GM18520 (cell line): ENCODE results near the gene POLDIP2.

Experiments
- ATAC-seq: cut with Tn5 transposase; IDR thresholded peaks from one replicate; pipeline ENCODE4 v1.9.1; 2021; ENCODE audit not compliant: unreplicated experiment

The POLDIP2 gene

DNA sequence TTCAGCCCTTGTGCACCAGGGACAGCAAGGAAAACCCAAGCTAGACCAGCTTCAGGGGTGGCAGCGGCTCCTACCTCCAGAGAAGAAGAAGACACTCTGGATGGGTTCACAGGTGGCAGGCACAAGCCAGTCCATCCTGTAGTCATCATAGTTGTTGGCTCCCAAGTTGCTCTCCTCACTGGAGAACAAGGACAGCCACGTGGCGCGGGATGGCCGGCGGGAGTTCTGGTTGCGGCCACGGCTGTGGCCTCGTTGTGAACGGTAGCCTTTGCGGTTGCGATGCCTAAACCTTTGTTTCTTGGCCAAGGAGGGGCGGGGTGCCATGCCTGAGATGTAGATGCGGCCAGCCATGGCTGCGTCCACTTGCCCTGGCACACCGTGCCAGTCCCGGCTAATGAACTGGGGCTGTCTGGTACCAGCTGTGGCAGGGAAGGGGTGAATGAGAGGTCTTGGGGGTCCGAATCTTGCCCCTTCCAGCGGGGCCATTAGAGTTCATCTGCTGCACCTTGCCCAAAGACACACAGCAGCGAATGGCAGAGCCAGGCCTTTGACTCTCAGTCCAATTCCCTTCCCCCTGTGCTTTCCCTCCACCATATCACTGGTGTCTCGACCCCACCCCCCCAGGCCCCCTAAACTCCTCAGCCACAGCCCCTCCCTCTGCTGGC lies 10.4 kb upstream of the POLDIP2 start:
- no peak for ATAC-seq

DNA sequence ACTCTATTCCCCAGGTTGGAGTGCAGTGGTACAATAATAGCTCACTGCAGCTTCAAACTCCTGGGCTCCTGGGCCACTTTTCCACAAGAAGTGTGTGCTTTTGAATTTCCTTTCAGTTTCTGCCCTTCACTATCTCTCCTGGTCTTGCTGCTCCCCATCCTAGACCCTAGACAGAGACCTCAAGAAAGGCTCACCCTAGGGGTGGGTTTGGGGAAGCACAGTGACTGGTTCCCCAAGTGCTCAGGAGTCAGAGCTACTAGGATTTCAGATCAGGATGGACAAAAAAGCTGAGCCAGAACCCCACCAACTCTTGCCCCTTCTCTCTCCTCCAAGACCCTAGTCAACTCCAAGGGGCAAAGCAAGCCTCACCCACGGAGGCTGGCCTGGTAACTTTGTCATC lies 9.3 kb upstream of the POLDIP2 start:
- ATAC-seq, result no peak

- no peak for ATAC-seq
Observed at GRCh38 chr17:28365487-28365886, 8.2 kb upstream of the POLDIP2 start.

GRCh38 chr17:28364665-28365363 lies 7.5 kb upstream of the POLDIP2 start, which contains the start of gene SEBOX:
SEBOX (minus strand) TSS chr17:28365199; CDS start chr17:28365151, 48 bp downstream.
- ATAC-seq, result no peak

DNA sequence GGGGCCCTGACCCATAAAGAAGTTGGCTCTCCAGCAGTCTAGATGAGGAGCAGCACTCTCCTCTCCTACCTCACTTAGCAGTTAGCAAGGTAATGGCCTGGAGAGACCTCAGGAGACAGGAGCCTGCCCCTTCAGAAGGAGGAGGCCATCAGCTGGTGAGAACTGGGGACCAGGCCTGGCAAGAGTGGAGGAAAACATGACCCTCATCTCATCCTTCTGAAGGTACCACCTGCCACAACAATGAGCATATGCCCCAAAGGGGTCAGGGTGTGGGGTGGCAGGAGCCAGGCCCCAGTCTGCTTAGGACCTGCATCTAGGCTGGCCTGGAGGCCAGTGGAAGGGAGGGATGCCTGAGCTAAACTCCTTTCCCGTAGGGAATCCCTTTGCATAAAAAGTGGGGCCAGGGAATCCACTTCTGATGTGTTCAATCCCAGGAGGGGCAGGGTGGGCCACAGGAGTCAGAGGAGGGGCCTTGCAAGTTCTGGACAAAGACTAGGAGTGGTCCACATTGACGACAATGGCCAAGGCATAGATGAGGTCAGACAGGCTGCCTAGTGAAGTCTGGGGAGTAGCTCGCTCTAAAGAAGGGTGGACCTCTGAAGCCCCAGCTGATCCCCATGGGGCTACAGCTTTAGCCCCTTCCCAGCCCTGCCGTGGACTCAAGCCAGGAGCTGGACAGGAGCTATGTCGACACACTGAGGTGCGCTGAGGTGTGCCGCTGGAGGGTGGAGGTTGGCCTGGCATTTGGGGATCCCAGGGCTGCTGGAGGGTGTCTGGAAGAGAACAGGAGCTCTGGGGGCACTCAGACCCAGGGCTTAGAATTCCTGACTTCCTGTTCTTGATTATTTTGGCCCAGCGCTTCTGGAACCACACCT lies 6.7 kb upstream of the POLDIP2 start:
- ATAC-seq, result no peak

GRCh38 chr17:28363186-28363585 lies 5.9 kb upstream of the POLDIP2 start:
- no peak for ATAC-seq

GRCh38 chr17:28357901-28358197 lies 522 bp upstream of the POLDIP2 start:
- ATAC-seq, result no peak

DNA sequence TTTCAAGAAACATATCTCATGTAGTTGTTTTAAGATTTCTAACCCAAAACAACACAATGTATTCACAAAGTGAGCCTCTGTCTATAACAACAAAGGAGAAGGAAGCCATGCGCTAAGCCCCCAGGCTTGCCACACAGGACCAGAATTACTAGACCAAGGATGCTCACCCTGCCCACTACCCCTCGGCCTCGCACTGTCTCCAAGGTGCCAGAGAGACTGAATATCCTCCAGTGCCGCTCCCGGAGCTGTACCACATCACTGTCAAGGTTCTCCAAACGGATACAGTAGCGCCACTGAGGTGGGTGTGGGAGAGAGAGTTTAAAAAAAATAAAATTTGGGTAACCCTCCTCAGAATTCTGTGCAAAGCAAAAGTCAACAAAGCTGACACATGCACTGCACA lies 7.1 kb downstream of the POLDIP2 start:
- ATAC-seq, result no peak

- no peak for ATAC-seq
Observed at GRCh38 chr17:28348979-28349378, 8.3 kb downstream of the POLDIP2 start.

DNA sequence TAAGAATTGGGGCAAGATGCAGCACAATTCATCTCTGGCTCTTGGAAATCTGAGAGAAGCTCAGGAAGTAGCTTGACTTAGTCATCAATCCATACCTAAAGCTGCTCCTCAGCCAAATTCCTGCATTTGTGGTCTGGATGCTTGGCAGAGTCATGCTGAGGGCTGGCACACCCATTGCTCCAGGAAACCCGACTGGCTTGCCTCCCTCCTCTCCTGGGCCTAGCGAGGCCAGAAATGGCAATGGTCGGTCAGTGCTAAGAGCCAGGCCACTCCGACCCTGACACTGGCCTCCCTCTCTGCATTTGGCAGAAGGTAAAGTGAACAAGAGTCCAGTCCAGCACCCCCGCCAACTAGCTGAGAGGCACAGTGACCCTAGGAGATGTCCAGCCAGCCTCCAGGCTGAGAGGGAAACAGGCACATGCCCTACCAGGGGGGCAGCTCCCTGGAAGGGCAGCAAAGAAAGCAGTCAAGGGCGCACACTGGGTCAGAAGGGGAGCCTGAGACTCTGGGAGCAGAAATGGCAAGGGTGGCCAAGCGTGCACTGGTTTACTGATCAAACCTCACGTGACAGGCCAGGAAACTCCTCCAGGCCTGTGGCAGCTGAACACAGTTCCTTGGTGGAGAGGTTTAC lies 10.0 kb downstream of the POLDIP2 start:
- no peak for ATAC-seq

GRCh38 chr17:28346746-28347246 lies 10.5 kb downstream of the POLDIP2 start:
- ATAC-seq, result no peak

- no peak for ATAC-seq
Observed at GRCh38 chr17:28346199-28346580, 11.1 kb downstream of the POLDIP2 start.

DNA sequence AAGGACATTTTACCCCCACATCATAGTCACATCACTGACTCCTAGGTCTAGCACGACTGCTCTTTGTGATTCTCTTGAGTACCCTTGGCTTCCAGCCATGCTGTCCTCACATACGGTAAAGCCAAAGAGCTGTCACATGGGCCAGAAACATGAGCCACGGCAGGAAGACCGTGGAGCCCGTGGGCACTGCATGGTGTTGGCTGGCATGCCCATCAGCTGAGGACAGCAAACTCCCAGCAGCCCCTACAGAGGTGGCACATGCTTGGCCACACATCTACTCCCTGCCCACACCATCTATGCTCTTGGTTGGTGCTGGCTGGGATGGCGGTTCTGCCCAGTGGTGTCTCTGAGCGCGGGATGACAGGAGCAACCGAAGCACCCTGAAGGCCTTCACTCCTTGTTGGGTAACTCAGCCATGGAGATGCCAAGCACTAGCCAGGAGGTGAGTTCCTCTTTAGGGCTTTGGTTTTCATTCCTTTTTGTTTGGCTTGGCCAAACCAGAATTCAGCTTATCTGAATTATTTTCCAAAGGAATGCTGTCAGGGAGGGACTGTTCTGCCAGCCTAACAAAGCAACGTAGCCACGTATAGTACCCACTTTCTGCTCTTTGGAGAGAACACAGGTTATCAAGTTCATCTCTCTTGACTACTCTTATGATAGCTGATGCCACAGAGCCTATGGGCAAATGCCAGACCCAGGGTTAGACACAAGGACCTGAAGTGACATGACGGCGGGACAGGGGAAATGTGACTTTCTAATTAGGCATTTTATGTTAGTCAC lies 11.7 kb downstream of the POLDIP2 start:
- ATAC-seq, result no peak

DNA sequence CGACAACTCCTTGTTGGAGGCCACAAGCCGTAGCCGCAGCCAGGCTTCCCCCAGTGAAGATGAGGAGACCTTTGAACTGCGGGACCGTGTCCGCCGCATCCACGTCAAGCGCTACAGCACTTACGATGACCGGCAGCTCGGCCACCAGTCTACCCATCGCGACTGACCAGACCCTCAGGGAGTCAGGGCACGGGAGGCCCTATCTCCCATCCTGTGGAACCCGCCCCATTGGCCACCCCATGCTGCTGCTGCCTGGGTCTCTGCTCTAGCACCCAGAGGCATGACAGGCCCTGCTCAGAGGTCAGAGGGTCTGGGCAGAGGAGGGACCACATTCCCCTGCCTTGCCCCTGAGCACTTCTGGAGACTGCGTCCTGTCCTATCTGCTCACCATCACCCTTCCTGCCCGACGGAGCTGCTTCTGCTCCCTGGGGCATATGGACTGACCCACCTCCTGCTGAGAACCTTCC lies 12.9 kb downstream of the POLDIP2 start:
- no peak for ATAC-seq

GRCh38 chr17:28344011-28344410 lies 13.3 kb downstream of the POLDIP2 start:
- ATAC-seq, result no peak

DNA sequence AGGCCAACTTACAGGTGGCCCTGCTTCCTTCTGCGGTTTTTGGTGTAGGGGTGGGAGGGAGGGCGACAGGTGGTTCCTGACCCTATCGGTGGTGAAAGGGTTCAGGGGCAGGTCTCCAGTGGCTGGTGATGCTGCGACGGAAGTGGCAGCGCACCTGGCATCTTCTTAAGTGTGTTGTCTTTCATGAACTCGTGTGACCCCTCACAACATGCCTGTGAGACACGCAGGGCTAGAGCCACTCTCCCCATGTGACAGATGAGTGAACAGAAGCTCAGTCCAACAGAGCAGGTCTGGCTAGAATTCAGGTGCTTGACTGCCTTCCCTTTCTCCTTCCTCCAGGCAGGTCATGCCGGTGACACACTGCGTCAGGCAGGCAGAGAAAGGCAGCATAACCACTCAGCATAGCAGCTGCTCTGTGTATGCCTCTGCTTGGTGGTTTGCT lies 13.8 kb downstream of the POLDIP2 start:
- ATAC-seq, result no peak

DNA sequence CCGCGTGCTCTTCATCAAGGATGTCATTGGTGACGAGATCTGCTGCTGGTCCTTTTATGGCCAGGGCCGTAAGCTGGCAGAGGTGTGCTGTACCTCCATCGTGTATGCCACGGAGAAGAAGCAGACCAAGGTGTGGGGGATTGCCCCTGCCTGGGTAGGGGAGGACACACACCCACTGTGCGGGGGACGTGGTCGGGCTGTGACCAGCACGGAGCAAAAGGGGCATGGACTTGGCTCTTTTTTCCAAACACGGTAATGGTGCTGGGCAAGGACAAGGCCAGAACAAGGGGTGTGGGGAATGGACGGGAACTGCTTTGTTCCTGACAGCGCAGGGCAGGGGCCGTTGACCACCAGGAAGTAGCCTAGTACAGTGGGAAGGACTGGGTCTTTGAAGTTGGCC lies 15.0 kb downstream of the POLDIP2 start:
- ATAC-seq, result no peak

DNA sequence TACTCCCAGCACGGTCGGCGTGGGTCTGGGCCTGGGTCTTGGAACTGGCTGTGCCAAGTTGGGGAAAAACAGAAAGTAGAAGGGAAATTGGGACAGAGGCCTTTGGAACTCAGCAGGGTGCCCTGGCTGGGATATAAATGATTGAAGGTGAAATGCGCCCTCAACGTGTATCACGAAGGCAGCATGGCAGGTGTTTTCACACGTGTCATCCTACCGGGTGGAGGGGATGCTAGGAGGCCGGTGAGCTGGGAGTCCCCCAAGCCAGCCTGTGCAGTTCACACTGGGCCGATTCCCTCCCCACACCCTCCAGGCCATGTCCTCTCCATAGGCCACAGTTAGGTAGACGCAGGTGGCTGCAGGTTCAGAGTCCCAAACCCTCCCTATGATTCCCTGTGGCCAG lies 15.8 kb downstream of the POLDIP2 start:
- ATAC-seq, result no peak

DNA sequence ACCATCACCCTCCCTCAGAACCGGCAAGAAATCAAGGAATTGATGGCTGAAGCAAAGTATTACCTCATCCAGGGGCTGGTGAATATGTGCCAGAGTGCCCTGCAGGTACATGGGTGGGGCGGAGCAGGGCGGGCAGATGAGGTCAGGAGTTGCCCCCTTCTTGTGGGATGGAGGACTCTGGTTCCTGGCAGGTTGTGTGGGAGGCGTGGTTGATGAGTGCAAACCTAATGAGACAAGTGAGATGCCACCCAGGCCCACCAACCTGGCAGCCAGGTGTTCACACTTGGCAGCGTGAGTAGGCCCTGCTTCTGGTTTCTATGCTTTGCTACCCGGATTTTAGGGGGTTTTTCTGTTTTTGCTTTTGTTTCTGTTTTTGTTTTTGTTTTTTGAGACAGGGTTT lies 17.0 kb downstream of the POLDIP2 start:
- no peak for ATAC-seq

- ATAC-seq, result no peak
Observed at GRCh38 chr17:28339431-28339830, 17.9 kb downstream of the POLDIP2 start.
